ENCODE data around the gene CCDC141. TPM values are rescaled to one million over a fixed set of nuclear protein-coding genes. Genes with fewer than 3 reads are reported as not detected.

CCDC141 gene
- total and polyA plus RNA-seq, 4 donors: 2.1 to 48.1 (median 14.6) TPM

GRCh38 chr2:178949584-178949983 lies 100.4 kb downstream of the CCDC141 start:
- Histone ChIP-seq H3K9ac (ENCODE audit: insufficient read depth in 1 of 2, low read length in 2 of 2) (no peak overlapping the region), H3K4me3 (no peak overlapping the region), H3K4me1 (ENCODE audit: control insufficient read depth in 5 of 5, insufficient read depth in 5 of 5, low read length in 5 of 5) (peaks cover 0 to 8% (median 0%) of the 10 kb centered on the region in 5 donors), H3K27me3 (ENCODE audit: control insufficient read depth in 3 of 3, insufficient read depth in 3 of 3, low read length in 2 of 3) (no peaks in the 10 kb centered on the region), H3K9me3 (ENCODE audit: control insufficient read depth in 4 of 4, insufficient read depth in 3 of 4, low read length in 3 of 4) (no peaks in the 10 kb centered on the region), H3K27ac (ENCODE audit: low read depth in 1 of 2, low read length in 1 of 2) (no peak overlapping the region), H3K36me3 (ENCODE audit: control insufficient read depth in 4 of 4, insufficient read depth in 4 of 4, low read length in 4 of 4) (no peaks in the 10 kb centered on the region)
- DNase-seq (no peak), ATAC-seq (ENCODE audit: insufficient read depth, low FRiP score) (no peak)
- no peak for TF ChIP-seq CTCF (IDR thresholded peaks at IDR 0.05; ENCODE audit: control extremely low read depth, extremely low read depth)
- 83 to 85% methylated on average over 4 of the region's 4 CpGs for WGBS, 2 donors

- H3K27ac ChIP-seq (ENCODE audit: low read depth in 1 of 2, low read length in 1 of 2): no peak overlapping the region
- no peaks in the 10 kb centered on the region for H3K36me3 ChIP-seq (ENCODE audit: control insufficient read depth in 4 of 4, insufficient read depth in 4 of 4, low read length in 4 of 4)
- H3K27me3 ChIP-seq (ENCODE audit: control insufficient read depth in 3 of 3, insufficient read depth in 3 of 3, low read length in 2 of 3): no peaks in the 10 kb centered on the region
- no peak overlapping the region for H3K4me3 ChIP-seq
- WGBS, 2 donors: 91 to 96% methylated on average over 2 of the region's 2 CpGs
- no peak for DNase-seq
- peaks cover 0 to 8% (median 0%) of the 10 kb centered on the region in 5 donors for H3K4me1 ChIP-seq (ENCODE audit: control insufficient read depth in 5 of 5, insufficient read depth in 5 of 5, low read length in 5 of 5)
- TF ChIP-seq CTCF (IDR thresholded peaks at IDR 0.05; ENCODE audit: control extremely low read depth, extremely low read depth): no peak
- H3K9ac ChIP-seq (ENCODE audit: insufficient read depth in 1 of 2, low read length in 2 of 2): no peak overlapping the region
- H3K9me3 ChIP-seq (ENCODE audit: control insufficient read depth in 4 of 4, insufficient read depth in 3 of 4, low read length in 3 of 4): no peaks in the 10 kb centered on the region
- ATAC-seq (ENCODE audit: insufficient read depth, low FRiP score): no peak
Observed at GRCh38 chr2:178949151-178949550, 100.8 kb downstream of the CCDC141 start.

GRCh38 chr2:178947006-178947405 lies 102.9 kb downstream of the CCDC141 start:
- no peak overlapping the region for H3K4me3 ChIP-seq
- DNase-seq (no peak), ATAC-seq (ENCODE audit: insufficient read depth, low FRiP score) (no peak)
- no peaks in the 10 kb centered on the region for H3K27me3 ChIP-seq (ENCODE audit: control insufficient read depth in 3 of 3, insufficient read depth in 3 of 3, low read length in 2 of 3)
- H3K9ac ChIP-seq (ENCODE audit: insufficient read depth in 1 of 2, low read length in 2 of 2): no peak overlapping the region
- no peaks in the 10 kb centered on the region for H3K9me3 ChIP-seq (ENCODE audit: control insufficient read depth in 4 of 4, insufficient read depth in 3 of 4, low read length in 3 of 4)
- no peak overlapping the region for H3K27ac ChIP-seq (ENCODE audit: low read depth in 1 of 2, low read length in 1 of 2)
- 90 to 92% methylated on average over 3 of the region's 3 CpGs for WGBS, 2 donors
- no peak for TF ChIP-seq CTCF (IDR thresholded peaks at IDR 0.05; ENCODE audit: control extremely low read depth, extremely low read depth)
- H3K4me1 ChIP-seq (ENCODE audit: control insufficient read depth in 5 of 5, insufficient read depth in 5 of 5, low read length in 5 of 5): peaks cover 0 to 8% (median 0%) of the 10 kb centered on the region in 5 donors
- no peaks in the 10 kb centered on the region for H3K36me3 ChIP-seq (ENCODE audit: control insufficient read depth in 4 of 4, insufficient read depth in 4 of 4, low read length in 4 of 4)

GRCh38 chr2:178946494-178946893 lies 103.4 kb downstream of the CCDC141 start:
- Histone ChIP-seq H3K4me1 (ENCODE audit: control insufficient read depth in 5 of 5, insufficient read depth in 5 of 5, low read length in 5 of 5) (peaks cover 0 to 7% (median 0%) of the 10 kb centered on the region in 5 donors), H3K9me3 (ENCODE audit: control insufficient read depth in 4 of 4, insufficient read depth in 3 of 4, low read length in 3 of 4) (no peaks in the 10 kb centered on the region), H3K4me3 (no peak overlapping the region), H3K36me3 (ENCODE audit: control insufficient read depth in 4 of 4, insufficient read depth in 4 of 4, low read length in 4 of 4) (no peaks in the 10 kb centered on the region), H3K27ac (ENCODE audit: low read depth in 1 of 2, low read length in 1 of 2) (no peak overlapping the region), H3K9ac (ENCODE audit: insufficient read depth in 1 of 2, low read length in 2 of 2) (no peak overlapping the region), H3K27me3 (ENCODE audit: control insufficient read depth in 3 of 3, insufficient read depth in 3 of 3, low read length in 2 of 3) (no peaks in the 10 kb centered on the region)
- no peak for TF ChIP-seq CTCF (IDR thresholded peaks at IDR 0.05; ENCODE audit: control extremely low read depth, extremely low read depth)
- no peak for ATAC-seq (ENCODE audit: insufficient read depth, low FRiP score)
- 79 to 87% methylated on average over 3 of the region's 3 CpGs for WGBS, 2 donors
- DNase-seq: no peak

Data from lung (tissue), 12 donors.